ENCODE measurements around the gene PTCH1. TPM values are rescaled to one million over a fixed set of nuclear protein-coding genes. Genes with fewer than 3 reads are reported as not detected.

Gene PTCH1
- total and polyA plus RNA-seq, 10 of the 15 experiments (the other 5 are each of a cell fraction or from before 2014, with no cell fraction given) = 0.16 to 6.1 (median 2.6) TPM

- TF ChIP-seq SPI1 (IDR thresholded peaks at IDR 0.05; ENCODE audit: borderline replicate concordance, insufficient read depth, low read depth, low read length) = peak; percentile 66; the same call in 1 of the 2 replicates
- no peak for TF ChIP-seq SIX5 (IDR thresholded peaks at IDR 0.05; ENCODE audit: low read depth, low read length, severe bottlenecking)
- peak; percentile 88 for TF ChIP-seq CUX1 (IDR thresholded peaks at IDR 0.05; ENCODE audit: insufficient replicate concordance, low read depth, low read length)
- TF ChIP-seq ZSCAN29 (IDR thresholded peaks at IDR 0.05) = 0 out of 2 replicates have a peak, but pooled peaks have one; percentile 42
- TF ChIP-seq ZNF274 (IDR thresholded peaks at IDR 0.05; ENCODE audit: insufficient read depth, insufficient read length) = no peak
- no peak; the same call in 1 of the 2 replicates for TF ChIP-seq MAX (IDR thresholded peaks at IDR 0.05; ENCODE audit: low read depth, low read length)
- TF ChIP-seq, protein P1, sequence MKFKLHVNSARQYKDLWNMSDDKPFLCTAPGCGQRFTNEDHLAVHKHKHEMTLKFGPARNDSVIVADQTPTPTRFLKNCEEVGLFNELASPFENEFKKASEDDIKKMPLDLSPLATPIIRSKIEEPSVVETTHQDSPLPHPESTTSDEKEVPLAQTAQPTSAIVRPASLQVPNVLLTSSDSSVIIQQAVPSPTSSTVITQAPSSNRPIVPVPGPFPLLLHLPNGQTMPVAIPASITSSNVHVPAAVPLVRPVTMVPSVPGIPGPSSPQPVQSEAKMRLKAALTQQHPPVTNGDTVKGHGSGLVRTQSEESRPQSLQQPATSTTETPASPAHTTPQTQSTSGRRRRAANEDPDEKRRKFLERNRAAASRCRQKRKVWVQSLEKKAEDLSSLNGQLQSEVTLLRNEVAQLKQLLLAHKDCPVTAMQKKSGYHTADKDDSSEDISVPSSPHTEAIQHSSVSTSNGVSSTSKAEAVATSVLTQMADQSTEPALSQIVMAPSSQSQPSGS (IDR thresholded peaks at IDR 0.05; ENCODE audit: low read length) = peak; percentile 93
- no peak; the same call in 1 of the 2 replicates for TF ChIP-seq BACH1 (IDR thresholded peaks at IDR 0.05; ENCODE audit: borderline replicate concordance)
- peak; percentile 96 for TF ChIP-seq CHD2 (IDR thresholded peaks at IDR 0.05; ENCODE audit: borderline replicate concordance, low read depth, low read length)
- TF ChIP-seq RELA (IDR thresholded peaks at IDR 0.05; ENCODE audit: borderline replicate concordance, partially characterized antibody) = peak; percentile 76
- TF ChIP-seq, protein P2, sequence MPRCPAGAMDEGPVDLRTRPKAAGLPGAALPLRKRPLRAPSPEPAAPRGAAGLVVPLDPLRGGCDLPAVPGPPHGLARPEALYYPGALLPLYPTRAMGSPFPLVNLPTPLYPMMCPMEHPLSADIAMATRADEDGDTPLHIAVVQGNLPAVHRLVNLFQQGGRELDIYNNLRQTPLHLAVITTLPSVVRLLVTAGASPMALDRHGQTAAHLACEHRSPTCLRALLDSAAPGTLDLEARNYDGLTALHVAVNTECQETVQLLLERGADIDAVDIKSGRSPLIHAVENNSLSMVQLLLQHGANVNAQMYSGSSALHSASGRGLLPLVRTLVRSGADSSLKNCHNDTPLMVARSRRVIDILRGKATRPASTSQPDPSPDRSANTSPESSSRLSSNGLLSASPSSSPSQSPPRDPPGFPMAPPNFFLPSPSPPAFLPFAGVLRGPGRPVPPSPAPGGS (IDR thresholded peaks at IDR 0.05; ENCODE audit: borderline replicate concordance, insufficient read depth, low read depth, low read length, poor library complexity, severe bottlenecking) = peak; percentile 73
- TF ChIP-seq NKRF (conservative IDR thresholded peaks at IDR 0.05) = peak; percentile 24; the same call in 1 of the 2 replicates
- TF ChIP-seq IKZF2 (IDR thresholded peaks at IDR 0.05) = peak; percentile 97
- peak; percentile 77; the same call in 1 of the 2 replicates for TF ChIP-seq CBX5 (IDR thresholded peaks at IDR 0.05; ENCODE audit: low read depth)
- TF ChIP-seq EP300 (IDR thresholded peaks at IDR 0.05; ENCODE audit: borderline replicate concordance in 1 of 2, control insufficient read depth in 1 of 2, low read depth in 2 of 2, low read length in 2 of 2) = peak; percentile 89 to 97
- peak; percentile 80 for TF ChIP-seq POLR2AphosphoS5 (IDR thresholded peaks at IDR 0.05; ENCODE audit: low read length)
- TF ChIP-seq MTA3 (IDR thresholded peaks at IDR 0.05; ENCODE audit: borderline replicate concordance, low read length) = peak; percentile 98; the same call in 1 of the 2 replicates
Observed at GRCh38 chr9:95462249-95463147, 54.3 kb downstream of the PTCH1 start (continued).

Data from GM12878 (cell line).